Adrenal gland (tissue), 12 donors: ENCODE data around the gene ZBTB7C. TPM values are rescaled to one million over a fixed set of nuclear protein-coding genes. Genes with fewer than 3 reads are reported as not detected.
A peak's percentile ranks its signal among the peaks of the same experiment; 100 is the strongest.

Experiments used
- DNase-seq, 7 donors: peaks; one replicate each; pipeline ENCODE4 v3.0.0-alpha.2; 2019 to 2020
- H3K27ac ChIP-seq, 5 donors: fragments of 200-600 bp; sonication (generic) in 4 of 5; 1 replicate in 3 of 5; 2 replicates in 2 of 5; pipeline versions ENCODE4 v1.5.1 to v1.8.0; 2016 to 2020; ENCODE audit warnings: mild to moderate bottlenecking in 1 of 5
- H3K27me3 ChIP-seq: fragments of 200-600 bp; 2 replicates; pipeline ENCODE4 v1.8.0; 2021
- H3K36me3 ChIP-seq, 2 donors: fragments of 200-600 bp; replicated peaks in 1 of 2; 1 replicate in 1 of 2; 2 replicates in 1 of 2; pipeline versions ENCODE4 v1.5.1 to v1.8.0; 2018 to 2022
- H3K4me1 ChIP-seq, 2 donors: fragments of 200-600 bp; replicated peaks in 1 of 2; 1 replicate in 1 of 2; 2 replicates in 1 of 2; pipeline versions ENCODE4 v1.5.1 to v1.8.0; 2018 to 2021
- H3K4me3 ChIP-seq, 4 donors: fragments of 200-600 bp; sonication (generic) in 3 of 4; one replicate each; pipeline ENCODE4 v1.5.1; 2016 to 2018
- H3K9me3 ChIP-seq, 3 donors: fragments of 200-600 bp; sonication (generic) in 1 of 3; replicated peaks in 1 of 3; 1 replicate in 2 of 3; 2 replicates in 1 of 3; pipeline versions ENCODE4 v1.5.1 to v1.8.0; 2016 to 2021
- CTCF ChIP-seq, 6 experiments: fragments of 450-650 bp in 4 of 6; fragments of 200-600 bp in 2 of 6; sonication (generic) in 1 of 6; IDR thresholded peaks; 1 replicate in 5 of 6; 2 replicates in 1 of 6; pipeline versions ENCODE4 v1.5.1 to v1.8.0; 2016 to 2021; ENCODE audit warnings: antibody characterized with exemption in 6 of 6, mild to moderate bottlenecking in 2 of 6, moderate library complexity in 1 of 6
- POLR2A ChIP-seq, 2 donors: fragments of 450-650 bp; IDR thresholded peaks; one replicate each; pipeline ENCODE4 v1.6.1; 2017; ENCODE audit warnings: antibody characterized with exemption in 2 of 2, mild to moderate bottlenecking in 2 of 2, moderate library complexity in 1 of 2
- WGBS, 4 donors: extraction: QIAGEN DNeasy Blood & Tissue Kit in 2 of 4; methylation state at CpG; one replicate each; pipeline versions ENCODE4 v1.1.5 to v1.1.7; 2013 to 2017; 5-methylcytosine and 5-hydroxymethylcytosine counted together
- intact Hi-C, 2 donors: fragments of 100-400 bp; cut with DNase I; formaldehyde crosslinking; loops; one replicate each; pipeline versions ENCODE4 v1.14.1 to v1.15.0; 2022 to 2023
- polyA plus RNA-seq, 3 donors: library from polyadenylated mRNA; stranded (reverse); fragments of 200-250 nt in 2 of 3; fragments of 350-450 nt in 1 of 3; fragmentation: Illumina TruSeq in 1 of 3; extraction: RNeasy Lipid Tissue Mini Kit (QIAGEN cat#74804) in 1 of 3; gene quantifications; one replicate each; pipeline ENCODE4 v1.2.3, GENCODE V29; 2013 to 2014
- total RNA-seq, 9 donors: library from RNA; depleted of rRNA in 4 of 9; stranded (reverse); fragments of >200 nt in 4 of 9; fragments of 120-200 nt in 1 of 9; fragmentation: NEBNext Ultra II Directional in 1 of 9; extraction: Animal tissue kit (Norgen Biotek cat#: 25700) in 1 of 9; gene quantifications; one replicate each; pipeline versions ENCODE4 v1.1.0 to v1.2.4, GENCODE V29; 2013 to 2023
- donor health status: healthy with polysubstance abuse.
- donor health status: Bipolar disorder and iron deficiency.
- donor health status: DM: yes; HTN: yes; CAD: no.
- donor health status: DM: no; HTN: no; CAD: no.
- donor health status: DM: no; HTN: no; CAD: no.
- donor health status: DM: yes; HTN: yes; CAD: no.

ZBTB7C gene
- total and polyA plus RNA-seq, 12 donors, result 5.2 to 42.8 (median 26.8) TPM

- DNase-seq, result peak in 1 of 7 donors; percentile 8
Observed at GRCh38 chr18:48064978-48065600, 344.1 kb downstream of the ZBTB7C start.

GRCh38 chr18:48061781-48062570 lies 347.2 kb downstream of the ZBTB7C start:
- WGBS, 4 donors, result 89 to 95% (median 94%) methylated on average over 7 of the region's 7 CpGs
- no peak for DNase-seq

More at GRCh38 chr18:48064978-48065600, 344.1 kb downstream of the ZBTB7C start:
- TF ChIP-seq CTCF (IDR thresholded peaks at IDR 0.05) (no peak), POLR2A (IDR thresholded peaks at IDR 0.05) (no peak)
- H3K27ac ChIP-seq, result no peak overlapping the region
- no peaks in the 10 kb centered on the region for H3K9me3 ChIP-seq
- H3K36me3 ChIP-seq, result no peaks in the 10 kb centered on the region
- no peaks in the 10 kb centered on the region for H3K27me3 ChIP-seq
- 81 to 96% (median 82%) methylated on average over 7 to 10 of the region's 10 CpGs for WGBS, 4 donors
- H3K4me1 ChIP-seq, result no peaks in the 10 kb centered on the region
- no peak overlapping the region for H3K4me3 ChIP-seq
- intact Hi-C loops, result no loop called here

GRCh38 chr18:48060970-48061369 lies 348.2 kb downstream of the ZBTB7C start:
- DNase-seq, result no peak
- no peaks in the 10 kb centered on the region for H3K4me1 ChIP-seq
- 77 to 83% (median 78%) methylated on average over 3 of the region's 3 CpGs for WGBS, 4 donors
- no peak overlapping the region for H3K27ac ChIP-seq
- H3K9me3 ChIP-seq, result no peaks in the 10 kb centered on the region
- H3K36me3 ChIP-seq, result no peaks in the 10 kb centered on the region
- no peak for TF ChIP-seq POLR2A (IDR thresholded peaks at IDR 0.05)
- no peak for TF ChIP-seq CTCF (IDR thresholded peaks at IDR 0.05)
- H3K4me3 ChIP-seq, result no peak overlapping the region
- H3K27me3 ChIP-seq, result no peaks in the 10 kb centered on the region
- intact Hi-C loops, result no loop called here

More at GRCh38 chr18:48061781-48062570, 347.2 kb downstream of the ZBTB7C start:
- Histone ChIP-seq H3K36me3 (no peaks in the 10 kb centered on the region), H3K4me3 (no peak overlapping the region), H3K27me3 (no peaks in the 10 kb centered on the region), H3K9me3 (no peaks in the 10 kb centered on the region), H3K27ac (no peak overlapping the region), H3K4me1 (no peaks in the 10 kb centered on the region)
- intact Hi-C loops, result no loop called here
- no peak for TF ChIP-seq CTCF (IDR thresholded peaks at IDR 0.05)
- TF ChIP-seq POLR2A (IDR thresholded peaks at IDR 0.05), result no peak

GRCh38 chr18:48060346-48060745 lies 348.8 kb downstream of the ZBTB7C start:
- Histone ChIP-seq H3K27me3 (no peaks in the 10 kb centered on the region), H3K4me3 (no peak overlapping the region), H3K4me1 (no peaks in the 10 kb centered on the region), H3K27ac (no peak overlapping the region), H3K9me3 (no peaks in the 10 kb centered on the region), H3K36me3 (no peaks in the 10 kb centered on the region)
- TF ChIP-seq CTCF (IDR thresholded peaks at IDR 0.05) (no peak), POLR2A (IDR thresholded peaks at IDR 0.05) (no peak)
- WGBS, 4 donors, result 79 to 91% (median 82%) methylated on average over 4 of the region's 4 CpGs
- no peak for DNase-seq
- intact Hi-C loops, result no loop called here
